Measurements from ENCODE around the gene COL23A1.
A peak's percentile ranks its signal among the peaks of the same experiment; 100 is the strongest.

The COL23A1 gene

GRCh38 chr5:178536541-178537466 lies 53.4 kb downstream of the COL23A1 start:
- peaks cover 9 to 13% of the 10 kb centered on the region in 2 donors for H3K4me1 ChIP-seq (ENCODE audit: control insufficient read depth in 2 of 2, insufficient read depth in 1 of 2, low read depth in 1 of 2, low read length in 2 of 2)
- no peak overlapping the region for H3K9ac ChIP-seq (ENCODE audit: low read depth, low read length, poor library complexity)
- no CpG with 5 or more reads among the region's 26 CpGs for WGBS, 2 donors (ENCODE audit: extremely low coverage in 2 of 2, insufficient read length in 2 of 2, insufficient replicate concordance in 1 of 2)
- no peak overlapping the region for H3K4me2 ChIP-seq (ENCODE audit: insufficient read depth, low read length, poor library complexity, severe bottlenecking)
- H3K4ac ChIP-seq (ENCODE audit: low read length) = no peak overlapping the region
- peak overlapping the region; percentile 93 for H2AK5ac ChIP-seq (ENCODE audit: low read depth, low read length)
- H2BK15ac ChIP-seq (ENCODE audit: low read length) = peak overlapping the region; percentile 47
- H2BK5ac ChIP-seq (ENCODE audit: low read length) = no peak overlapping the region
- H3K18ac ChIP-seq (ENCODE audit: low read length) = peak overlapping the region; percentile 7
- H2AFZ ChIP-seq (ENCODE audit: low read length) = no peak overlapping the region
- no peaks in the 10 kb centered on the region for H3K9me3 ChIP-seq (replicated peaks in 1 of 2; ENCODE audit: control insufficient read depth in 2 of 2, insufficient read depth in 1 of 2, low read depth in 1 of 2, low read length in 2 of 2)
- no peaks in the 10 kb centered on the region for H3K27me3 ChIP-seq (ENCODE audit: control insufficient read depth in 3 of 3, insufficient read depth in 3 of 3, low read depth in 1 of 3, low read length in 3 of 3)
- H3K14ac ChIP-seq (ENCODE audit: low read length) = peak overlapping the region; percentile 67
- H3K79me1 ChIP-seq (ENCODE audit: low read depth, low read length) = no peaks in the 10 kb centered on the region
- no peak overlapping the region for H2BK12ac ChIP-seq (ENCODE audit: low read length)
- peak overlapping the region; percentile 9 for H3K23ac ChIP-seq (ENCODE audit: low read depth, low read length, poor library complexity)
- H4K91ac ChIP-seq (ENCODE audit: low read depth, low read length, poor library complexity) = no peak overlapping the region
- no peaks in the 10 kb centered on the region for H3K36me3 ChIP-seq (replicated peaks in 1 of 2; ENCODE audit: control insufficient read depth in 2 of 2, insufficient read depth in 2 of 2, low read length in 2 of 2)
- no peak overlapping the region for H4K8ac ChIP-seq (ENCODE audit: low read depth, low read length)
- no peak for DNase-seq (ENCODE audit: low spot score)
- H2BK120ac ChIP-seq (ENCODE audit: low read depth, low read length) = no peak overlapping the region
- no peak overlapping the region for H3K4me3 ChIP-seq (ENCODE audit: low read length in 2 of 2)
- H3K27ac ChIP-seq (replicated peaks; ENCODE audit: low read length) = no peak overlapping the region

- no peak overlapping the region for H2BK120ac ChIP-seq (ENCODE audit: low read depth, low read length)
- peak overlapping the region; percentile 54 for H3K4ac ChIP-seq (ENCODE audit: low read length)
- no CpG with 5 or more reads among the region's 20 CpGs for WGBS, 2 donors (ENCODE audit: extremely low coverage in 2 of 2, insufficient read length in 2 of 2, insufficient replicate concordance in 1 of 2)
- H2BK12ac ChIP-seq (ENCODE audit: low read length) = no peak overlapping the region
- no peaks in the 10 kb centered on the region for H3K9me3 ChIP-seq (replicated peaks in 1 of 2; ENCODE audit: control insufficient read depth in 2 of 2, insufficient read depth in 1 of 2, low read depth in 1 of 2, low read length in 2 of 2)
- no peaks in the 10 kb centered on the region for H3K79me1 ChIP-seq (ENCODE audit: low read depth, low read length)
- no peak overlapping the region for H4K91ac ChIP-seq (ENCODE audit: low read depth, low read length, poor library complexity)
- no peak overlapping the region for H3K27ac ChIP-seq (replicated peaks; ENCODE audit: low read length)
- no peak for DNase-seq (ENCODE audit: low spot score)
- no peak overlapping the region for H4K8ac ChIP-seq (ENCODE audit: low read depth, low read length)
- H3K23ac ChIP-seq (ENCODE audit: low read depth, low read length, poor library complexity) = peak overlapping the region; percentile 61
- no peak overlapping the region for H2BK5ac ChIP-seq (ENCODE audit: low read length)
- H2AFZ ChIP-seq (ENCODE audit: low read length) = no peak overlapping the region
- no peak overlapping the region for H3K4me2 ChIP-seq (ENCODE audit: insufficient read depth, low read length, poor library complexity, severe bottlenecking)
- H3K9ac ChIP-seq (ENCODE audit: low read depth, low read length, poor library complexity) = no peak overlapping the region
- H3K36me3 ChIP-seq (replicated peaks in 1 of 2; ENCODE audit: control insufficient read depth in 2 of 2, insufficient read depth in 2 of 2, low read length in 2 of 2) = no peaks in the 10 kb centered on the region
- H3K14ac ChIP-seq (ENCODE audit: low read length) = peak overlapping the region; percentile 76
- no peak overlapping the region for H3K4me3 ChIP-seq (ENCODE audit: low read length in 2 of 2)
- peaks cover 9 to 13% of the 10 kb centered on the region in 2 donors for H3K4me1 ChIP-seq (ENCODE audit: control insufficient read depth in 2 of 2, insufficient read depth in 1 of 2, low read depth in 1 of 2, low read length in 2 of 2)
- no peaks in the 10 kb centered on the region for H3K27me3 ChIP-seq (ENCODE audit: control insufficient read depth in 3 of 3, insufficient read depth in 3 of 3, low read depth in 1 of 3, low read length in 3 of 3)
- H2AK5ac ChIP-seq (ENCODE audit: low read depth, low read length) = peak overlapping the region; percentile 84
- peak overlapping the region; percentile 6 for H3K18ac ChIP-seq (ENCODE audit: low read length)
- peak overlapping the region; percentile 12 for H2BK15ac ChIP-seq (ENCODE audit: low read length)
These were observed 54.7 kb downstream of the COL23A1 start for GRCh38 chr5:178535299-178536175.

- H2BK5ac ChIP-seq (ENCODE audit: low read length) = no peak overlapping the region
- H2AK5ac ChIP-seq (ENCODE audit: low read depth, low read length) = no peak overlapping the region
- H3K27me3 ChIP-seq (ENCODE audit: control insufficient read depth in 3 of 3, insufficient read depth in 3 of 3, low read depth in 1 of 3, low read length in 3 of 3) = no peaks in the 10 kb centered on the region
- no peak overlapping the region for H2AFZ ChIP-seq (ENCODE audit: low read length)
- DNase-seq (ENCODE audit: low spot score) = no peak
- no peak overlapping the region for H2BK12ac ChIP-seq (ENCODE audit: low read length)
- no peak overlapping the region for H3K4ac ChIP-seq (ENCODE audit: low read length)
- no peaks in the 10 kb centered on the region for H3K79me1 ChIP-seq (ENCODE audit: low read depth, low read length)
- H2BK15ac ChIP-seq (ENCODE audit: low read length) = no peak overlapping the region
- no peak overlapping the region for H4K91ac ChIP-seq (ENCODE audit: low read depth, low read length, poor library complexity)
- no peak overlapping the region for H3K27ac ChIP-seq (replicated peaks; ENCODE audit: low read length)
- no CpG with 5 or more reads among the region's 10 CpGs for WGBS, 2 donors (ENCODE audit: extremely low coverage in 2 of 2, insufficient read length in 2 of 2, insufficient replicate concordance in 1 of 2)
- H3K4me1 ChIP-seq (ENCODE audit: control insufficient read depth in 2 of 2, insufficient read depth in 1 of 2, low read depth in 1 of 2, low read length in 2 of 2) = peaks cover 5 to 9% of the 10 kb centered on the region in 2 donors
- H3K36me3 ChIP-seq (replicated peaks in 1 of 2; ENCODE audit: control insufficient read depth in 2 of 2, insufficient read depth in 2 of 2, low read length in 2 of 2) = no peaks in the 10 kb centered on the region
- no peak overlapping the region for H2BK120ac ChIP-seq (ENCODE audit: low read depth, low read length)
- no peak overlapping the region for H4K8ac ChIP-seq (ENCODE audit: low read depth, low read length)
- H3K4me2 ChIP-seq (ENCODE audit: insufficient read depth, low read length, poor library complexity, severe bottlenecking) = no peak overlapping the region
- H3K18ac ChIP-seq (ENCODE audit: low read length) = no peak overlapping the region
- H3K9ac ChIP-seq (ENCODE audit: low read depth, low read length, poor library complexity) = no peak overlapping the region
- H3K4me3 ChIP-seq (ENCODE audit: low read length in 2 of 2) = no peak overlapping the region
- no peaks in the 10 kb centered on the region for H3K9me3 ChIP-seq (replicated peaks in 1 of 2; ENCODE audit: control insufficient read depth in 2 of 2, insufficient read depth in 1 of 2, low read depth in 1 of 2, low read length in 2 of 2)
- no peak overlapping the region for H3K14ac ChIP-seq (ENCODE audit: low read length)
- H3K23ac ChIP-seq (ENCODE audit: low read depth, low read length, poor library complexity) = no peak overlapping the region
These were observed 57.1 kb downstream of the COL23A1 start for GRCh38 chr5:178533136-178533535.

DNA sequence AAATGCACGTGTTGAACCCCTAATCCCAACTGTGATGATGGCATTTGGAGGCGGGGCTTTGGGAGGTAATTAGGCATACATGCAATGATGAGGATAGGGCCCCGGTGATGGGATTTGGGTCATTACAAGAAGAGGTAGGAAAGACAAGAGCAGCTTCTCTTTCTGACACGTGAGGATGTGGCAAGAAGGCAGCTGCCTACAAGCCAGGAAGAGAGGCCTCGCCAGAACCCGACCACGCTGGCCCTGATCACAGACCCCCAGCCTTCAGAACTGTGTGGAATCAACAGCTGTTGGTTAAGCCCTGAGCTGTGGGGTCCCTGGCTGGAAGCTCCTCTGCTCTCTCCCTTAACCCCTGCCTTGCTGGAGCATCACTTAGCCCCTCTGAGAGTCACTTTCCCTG lies 57.5 kb downstream of the COL23A1 start:
- Histone ChIP-seq H2BK15ac (ENCODE audit: low read length) (no peak overlapping the region), H2AFZ (ENCODE audit: low read length) (no peak overlapping the region), H3K4me1 (ENCODE audit: control insufficient read depth in 2 of 2, insufficient read depth in 1 of 2, low read depth in 1 of 2, low read length in 2 of 2) (peaks cover under 1 to 6% of the 10 kb centered on the region in 2 donors), H3K9me3 (replicated peaks in 1 of 2; ENCODE audit: control insufficient read depth in 2 of 2, insufficient read depth in 1 of 2, low read depth in 1 of 2, low read length in 2 of 2) (no peaks in the 10 kb centered on the region), H3K4ac (ENCODE audit: low read length) (no peak overlapping the region), H3K9ac (ENCODE audit: low read depth, low read length, poor library complexity) (no peak overlapping the region), H3K27me3 (ENCODE audit: control insufficient read depth in 3 of 3, insufficient read depth in 3 of 3, low read depth in 1 of 3, low read length in 3 of 3) (no peaks in the 10 kb centered on the region), H3K23ac (ENCODE audit: low read depth, low read length, poor library complexity) (no peak overlapping the region), H3K4me2 (ENCODE audit: insufficient read depth, low read length, poor library complexity, severe bottlenecking) (no peak overlapping the region), H3K36me3 (replicated peaks in 1 of 2; ENCODE audit: control insufficient read depth in 2 of 2, insufficient read depth in 2 of 2, low read length in 2 of 2) (no peaks in the 10 kb centered on the region), H2BK12ac (ENCODE audit: low read length) (no peak overlapping the region), H2AK5ac (ENCODE audit: low read depth, low read length) (no peak overlapping the region), H4K8ac (ENCODE audit: low read depth, low read length) (no peak overlapping the region), H2BK120ac (ENCODE audit: low read depth, low read length) (no peak overlapping the region), H2BK5ac (ENCODE audit: low read length) (no peak overlapping the region), H3K18ac (ENCODE audit: low read length) (no peak overlapping the region), H3K27ac (replicated peaks; ENCODE audit: low read length) (no peak overlapping the region), H3K14ac (ENCODE audit: low read length) (no peak overlapping the region), H3K79me1 (ENCODE audit: low read depth, low read length) (no peaks in the 10 kb centered on the region), H3K4me3 (ENCODE audit: low read length in 2 of 2) (no peak overlapping the region), H4K91ac (ENCODE audit: low read depth, low read length, poor library complexity) (no peak overlapping the region)
- WGBS, 2 donors (ENCODE audit: extremely low coverage in 2 of 2, insufficient read length in 2 of 2, insufficient replicate concordance in 1 of 2) = no CpG with 5 or more reads among the region's 7 CpGs
- DNase-seq (ENCODE audit: low spot score) = no peak

Measured in neuronal stem cell (in vitro differentiated cells).